Fibroblast of lung (primary cell): Measurements from ENCODE around the gene KCNMA1.

Source experiments
- CTCF ChIP-seq, 2 donors: IDR thresholded peaks in 1 of 2; conservative IDR thresholded peaks in 1 of 2; 1 replicate in 1 of 2; 2 replicates in 1 of 2; pipeline ENCODE4 v1.5.1; 2011 to 2012; ENCODE audit warnings: low read length in 2 of 2, control low read depth in 1 of 2, inconsistent platforms in 1 of 2, low read depth in 1 of 2, mild to moderate bottlenecking in 1 of 2
- EZH2 ChIP-seq: IDR thresholded peaks from 2 replicates; pipeline ENCODE4 v1.5.1; 2012; ENCODE audit warnings: low read length, control low read depth, mild to moderate bottlenecking; ENCODE audit errors: missing control alignments

DNA sequence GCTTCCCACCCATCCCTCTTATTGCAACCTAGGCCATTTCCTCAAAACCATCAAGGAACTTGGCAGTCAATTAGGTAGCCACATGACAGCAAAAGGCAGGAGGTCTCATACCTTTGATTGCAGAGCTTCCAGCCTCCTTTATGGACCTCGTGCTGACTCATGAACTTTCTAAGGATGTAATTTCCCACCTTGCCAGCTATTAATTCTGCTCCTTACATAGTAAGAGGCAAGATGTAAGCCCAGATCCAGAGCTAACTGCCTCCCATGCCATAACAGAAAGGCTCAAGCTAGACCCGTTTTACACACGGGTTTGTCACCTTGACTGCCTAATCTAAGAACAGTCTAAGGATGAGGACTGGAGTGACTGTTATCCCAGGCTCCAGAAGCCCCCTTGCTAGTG lies 565.7 kb downstream of the KCNMA1 start:
- TF ChIP-seq CTCF (conservative IDR thresholded peaks at IDR 0.05 in 1 of 2, IDR thresholded peaks at IDR 0.05 in 1 of 2; ENCODE audit: low read depth in 1 of 2, low read length in 2 of 2) (no peak), EZH2 (no peak)
